NCI-H1048 (cell line): ENCODE measurements around the gene DGKB.

Experiments used
- DNase-seq: peaks from one replicate; lab custom pipeline; 2025; lab: John Stamatoyannopoulos, UW

The DGKB gene

GRCh38 chr7:14124716-14125115, 777.8 kb downstream of the DGKB start:
- no peak for DNase-seq

DNA sequence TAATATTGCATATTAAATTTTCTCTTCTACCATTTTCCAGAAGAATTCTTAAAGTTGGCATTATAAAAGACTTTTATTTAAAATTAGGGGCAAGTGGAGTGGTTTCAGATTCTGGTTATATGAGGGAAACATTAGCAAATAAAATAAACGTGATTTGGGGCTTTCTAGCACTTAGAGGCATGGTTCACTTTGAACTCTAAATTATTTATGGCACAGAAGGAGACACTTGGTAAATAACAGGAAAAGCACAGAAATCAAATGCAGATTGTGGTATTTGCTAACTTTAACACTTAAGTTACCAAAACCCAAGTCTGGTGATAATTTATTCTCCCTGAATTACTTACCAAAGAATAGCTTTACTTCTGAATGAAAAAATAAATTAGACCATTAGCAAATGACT, 778.6 kb downstream of the DGKB start:
- no peak for DNase-seq

GRCh38 chr7:14115701-14116100, 786.9 kb downstream of the DGKB start:
- no peak for DNase-seq

DNA sequence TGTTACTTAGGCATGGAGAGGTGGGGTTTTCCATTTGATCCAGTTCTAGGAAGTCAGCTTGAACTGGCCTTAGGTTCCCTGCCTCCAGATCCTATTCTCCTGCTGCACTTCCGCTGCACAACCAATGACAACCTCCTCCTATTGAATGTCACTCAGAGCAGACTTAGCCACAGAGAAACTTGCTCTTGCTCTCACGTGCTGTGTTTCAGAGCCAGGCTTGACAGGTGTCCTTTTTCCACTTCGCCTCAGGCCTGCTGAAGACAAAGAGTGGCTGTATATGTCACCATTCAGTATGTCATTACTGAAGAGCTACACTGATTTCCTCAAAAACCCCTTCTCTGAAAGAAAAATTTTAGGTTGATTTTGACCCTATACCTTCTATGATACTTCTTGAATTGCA, 797.7 kb downstream of the DGKB start:
- no peak for DNase-seq

DNA sequence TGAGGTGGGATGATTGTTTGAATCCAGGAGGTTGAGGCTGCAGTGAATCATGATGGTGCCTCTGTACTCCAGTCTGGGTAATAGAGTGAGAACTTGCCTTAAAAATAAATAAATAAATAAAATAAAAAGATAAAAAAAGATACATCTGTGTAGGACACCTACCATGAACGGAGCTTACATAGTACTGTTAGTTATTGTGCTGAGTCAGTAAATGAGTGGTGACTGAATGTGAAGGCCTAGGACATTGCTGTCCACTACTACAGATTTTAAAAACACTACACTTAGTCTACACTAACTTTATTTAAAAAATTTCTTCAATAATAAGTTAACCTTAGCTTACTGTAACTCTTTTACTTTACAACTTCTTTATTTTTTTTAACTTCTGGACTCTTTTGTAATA, 806.4 kb downstream of the DGKB start:
- no peak for DNase-seq

DNA sequence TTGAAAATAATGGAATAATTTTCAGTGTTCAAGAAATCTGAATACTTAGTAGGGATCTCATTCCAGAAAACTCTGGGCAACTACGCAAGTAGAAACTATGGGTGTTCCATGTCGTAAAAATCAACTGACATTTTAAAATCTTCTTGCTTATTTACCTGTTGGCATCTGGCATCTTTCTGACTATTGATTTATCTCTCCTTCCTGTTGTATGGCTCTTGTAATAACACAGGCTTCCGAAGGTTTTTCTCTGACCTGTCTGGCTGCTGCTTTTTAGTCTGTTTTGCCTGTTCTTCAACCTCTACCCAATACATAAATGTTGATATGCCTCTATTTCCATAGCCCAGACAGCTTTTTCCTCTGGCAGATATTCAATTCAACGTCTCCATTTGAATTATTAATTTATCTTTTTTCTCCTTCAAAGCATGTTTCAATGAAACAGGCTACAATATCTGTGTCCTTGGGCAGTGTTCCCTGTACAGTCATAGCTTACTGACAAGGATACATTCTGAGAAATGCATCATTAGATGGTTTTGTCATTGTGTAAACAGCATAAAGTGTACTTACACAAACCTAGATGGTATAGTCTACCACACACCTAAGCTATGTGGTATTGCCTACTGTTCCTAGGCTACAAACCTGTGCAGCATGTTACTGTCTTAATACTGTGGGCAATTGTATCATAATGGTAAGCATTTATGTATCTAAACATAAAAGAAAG, 807.2 kb downstream of the DGKB start:
- no peak for DNase-seq
